Measurements from ENCODE around the gene EXOC6B.

Gene EXOC6B

DNA sequence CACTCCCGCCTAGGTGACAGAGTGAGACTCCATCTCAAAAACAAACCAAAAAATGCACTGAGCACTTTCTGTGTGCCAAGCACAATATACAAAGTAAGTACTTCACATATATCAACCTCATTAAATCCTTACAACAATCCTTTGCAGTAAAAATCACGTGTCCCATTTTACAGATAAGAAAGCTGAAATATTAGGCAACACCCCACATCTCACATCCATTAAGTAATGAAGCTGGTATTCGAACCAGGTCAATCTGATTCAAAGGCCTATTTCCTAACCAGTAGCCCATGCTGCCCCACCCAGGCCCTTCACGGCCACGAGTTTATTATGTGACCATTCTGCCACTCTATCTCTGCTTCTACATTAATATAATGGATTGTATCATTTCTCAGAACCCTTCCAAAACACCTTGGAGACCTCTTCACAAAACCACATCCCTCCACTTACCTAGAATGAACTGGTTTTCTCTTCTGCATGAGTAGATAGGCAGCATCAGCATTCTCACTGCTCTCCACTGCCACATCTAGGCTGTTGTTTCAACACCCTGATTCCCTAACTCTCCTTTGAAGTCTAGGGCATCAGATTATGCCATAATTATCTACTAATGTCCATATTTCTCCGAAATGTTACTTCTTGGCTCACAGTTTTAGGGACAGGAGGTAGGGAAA is 3.1 kb upstream of the EXOC6B start:
- DNase-seq = no peak
- ATAC-seq = no peak

DNA sequence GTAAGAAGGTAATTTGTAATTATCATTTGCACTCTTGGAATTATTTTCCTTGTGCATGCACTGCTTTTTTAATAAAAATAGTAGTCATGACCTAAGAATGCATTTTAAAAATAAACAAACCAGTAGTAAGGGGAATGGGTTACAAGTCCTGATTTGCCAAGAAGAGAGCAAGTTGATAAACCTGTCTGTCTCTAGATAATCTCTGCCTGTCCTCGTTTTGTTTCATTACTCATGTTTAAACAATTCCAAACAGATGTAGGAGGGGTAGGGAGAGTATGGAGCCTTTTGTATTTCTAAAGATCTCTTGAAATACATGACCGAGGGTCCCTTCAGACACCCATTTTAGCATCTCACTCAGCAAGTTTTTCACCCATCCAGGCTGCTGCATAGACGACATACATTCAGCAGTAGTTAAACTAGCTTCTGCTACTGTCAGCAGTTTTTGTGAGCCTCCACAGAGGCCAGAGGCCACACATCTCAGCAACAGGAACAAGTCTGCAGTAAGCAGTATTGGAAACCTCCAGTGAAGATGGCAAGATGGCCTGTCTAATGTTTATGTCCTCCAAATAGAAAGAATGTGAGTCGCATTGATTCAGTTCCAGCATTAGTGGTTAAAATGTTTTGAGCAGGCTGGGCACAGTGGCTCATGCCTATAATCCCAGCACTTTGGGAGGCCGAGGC is 2.3 kb upstream of the EXOC6B start:
- DNase-seq (no peak), ATAC-seq (no peak)

DNA sequence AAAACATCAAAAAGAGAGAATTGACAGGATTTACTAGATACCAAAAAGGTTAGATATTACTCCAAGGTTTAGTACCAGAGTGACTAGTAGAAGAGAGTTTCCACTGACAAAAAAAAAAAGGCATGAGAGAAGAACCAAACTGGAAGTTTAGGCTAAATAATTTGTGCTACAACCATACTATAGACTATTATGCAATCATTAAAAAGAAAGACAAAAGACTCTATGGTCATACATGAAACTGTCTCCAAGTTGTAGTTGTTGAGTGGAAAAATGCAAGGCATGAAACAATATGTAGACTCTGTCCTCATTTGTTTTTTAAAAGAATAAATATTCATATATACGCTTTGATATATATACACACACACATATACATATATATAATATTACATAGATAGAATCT is 1.7 kb upstream of the EXOC6B start:
- ATAC-seq = no peak
- DNase-seq = no peak

DNA sequence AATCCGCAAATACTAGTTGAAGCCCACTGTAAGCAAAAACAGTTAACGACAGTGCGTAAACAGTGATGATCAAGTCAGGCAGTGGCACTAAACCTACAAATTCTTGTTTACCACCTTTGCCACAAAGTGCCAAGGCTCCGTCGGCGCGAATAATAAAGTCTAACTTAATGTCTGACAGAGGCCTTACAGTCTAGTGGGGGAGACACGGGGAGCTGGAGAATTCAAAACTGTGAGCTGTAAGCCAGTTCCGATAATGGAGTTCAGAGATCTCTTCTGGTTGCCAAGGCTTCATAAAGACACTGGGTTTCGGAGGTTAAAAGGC is 284 bp upstream of the EXOC6B start:
- no peak for ATAC-seq

DNA sequence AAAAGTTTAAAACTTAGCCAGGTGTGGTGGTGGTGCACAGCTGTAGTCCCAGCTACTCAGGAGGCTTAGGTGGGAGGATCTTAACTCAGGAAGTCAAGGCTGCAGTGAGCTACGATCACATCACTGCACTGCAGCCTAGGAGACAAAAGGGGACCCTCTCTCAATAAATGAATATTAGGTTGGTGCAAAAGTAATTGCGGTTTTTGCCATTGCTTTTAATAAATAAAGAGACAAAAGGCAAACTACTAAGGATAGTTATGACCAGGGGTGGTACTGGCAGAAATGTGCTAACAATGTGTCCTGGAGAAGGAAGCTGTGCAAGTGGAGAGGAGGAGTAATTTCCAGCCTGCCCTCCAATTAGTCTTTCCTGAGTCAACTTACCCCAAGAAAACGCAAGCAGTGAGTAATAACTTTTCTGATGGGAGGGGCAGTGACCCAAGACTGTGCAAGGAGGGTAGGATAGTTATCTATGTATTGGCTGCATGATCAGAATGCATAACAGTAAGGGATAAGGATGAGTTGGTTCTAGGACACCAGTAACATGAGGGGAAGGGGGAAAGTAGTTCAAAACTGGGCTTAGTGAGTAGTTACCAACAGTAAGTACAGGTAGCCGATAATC is 1.5 kb downstream of the EXOC6B start:
- peak; percentile 42 for ATAC-seq

More for the DNA sequence above, 284 bp upstream of the EXOC6B start:
- no peak for DNase-seq

DNA sequence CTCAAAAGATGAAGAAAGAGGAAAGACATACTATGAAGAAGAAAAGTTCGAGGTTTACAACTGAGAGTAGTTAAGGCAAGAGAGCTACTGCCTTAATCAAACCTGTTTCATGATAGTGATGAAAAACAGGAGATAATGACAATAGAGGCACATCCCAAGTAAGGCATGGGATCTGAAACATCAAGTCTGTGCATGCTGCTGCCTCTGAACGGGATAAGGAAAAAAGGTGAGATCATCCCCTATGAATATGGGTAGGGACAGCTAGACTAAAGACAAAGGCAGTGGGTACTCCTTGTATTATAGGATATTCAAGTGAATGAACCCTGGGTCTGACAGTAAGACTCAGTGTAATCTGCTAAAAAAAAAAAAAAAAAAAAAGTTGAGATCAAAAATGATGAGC is 3.0 kb downstream of the EXOC6B start:
- DNase-seq = no peak
- ATAC-seq = no peak

More for the DNA sequence above, 1.5 kb downstream of the EXOC6B start:
- no peak for DNase-seq

DNA sequence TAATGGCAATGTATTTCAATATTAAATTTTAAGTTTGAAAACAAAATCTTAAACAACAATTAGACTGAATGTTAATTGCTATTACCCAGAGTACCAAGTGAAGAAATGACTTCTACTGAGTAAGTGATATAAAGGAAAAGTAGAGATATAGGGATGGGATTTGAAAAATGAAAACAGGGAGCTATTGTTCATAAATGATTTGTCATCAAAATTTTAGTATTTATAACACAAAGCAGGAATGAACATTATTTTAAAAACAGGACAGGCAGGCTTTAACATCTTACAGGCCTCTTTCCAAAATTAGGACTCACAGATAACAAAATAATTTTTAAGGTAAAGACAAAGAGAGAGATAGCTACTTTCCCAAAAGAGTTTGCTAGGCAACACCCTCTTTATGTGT is 3.9 kb downstream of the EXOC6B start:
- no peak for ATAC-seq
- no peak for DNase-seq

DNA sequence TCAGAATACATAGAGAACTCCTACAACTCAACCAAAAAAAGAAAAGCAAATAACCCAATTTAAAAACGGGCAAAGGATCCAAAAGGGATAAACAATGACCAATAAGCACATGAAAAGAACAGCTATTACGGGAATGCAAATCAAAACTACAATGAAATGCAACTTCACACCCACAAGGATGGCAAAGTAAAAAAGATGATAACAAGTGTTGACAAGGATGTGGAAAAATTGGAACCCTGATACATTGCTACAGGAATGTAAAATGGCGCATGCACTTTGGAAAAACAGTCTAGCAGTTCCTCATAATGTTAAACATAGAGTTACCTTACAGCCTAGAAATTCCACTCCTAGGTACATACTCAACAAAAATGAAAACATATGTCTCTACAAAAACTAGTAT is 4.7 kb downstream of the EXOC6B start:
- no peak for ATAC-seq
- no peak for DNase-seq

DNA sequence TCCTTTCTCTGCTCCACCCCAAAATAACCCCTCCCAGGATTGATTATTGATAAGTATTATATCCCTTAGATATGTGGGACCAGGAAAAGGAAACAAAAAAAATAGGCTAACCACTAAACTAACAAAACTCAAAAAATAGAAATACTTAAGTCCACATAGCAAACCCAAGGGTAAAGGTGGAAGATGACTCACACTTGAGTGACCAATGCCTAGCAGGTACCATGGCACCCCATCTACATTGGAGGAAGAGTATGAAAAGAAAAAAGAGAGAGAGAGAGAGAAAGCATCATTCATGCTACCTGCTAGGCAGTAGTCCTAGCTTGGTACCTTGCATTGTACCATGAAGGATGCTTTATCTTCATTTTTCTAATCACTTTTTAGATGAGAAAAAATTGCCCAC is 6.3 kb downstream of the EXOC6B start:
- DNase-seq (no peak), ATAC-seq (no peak)

DNA sequence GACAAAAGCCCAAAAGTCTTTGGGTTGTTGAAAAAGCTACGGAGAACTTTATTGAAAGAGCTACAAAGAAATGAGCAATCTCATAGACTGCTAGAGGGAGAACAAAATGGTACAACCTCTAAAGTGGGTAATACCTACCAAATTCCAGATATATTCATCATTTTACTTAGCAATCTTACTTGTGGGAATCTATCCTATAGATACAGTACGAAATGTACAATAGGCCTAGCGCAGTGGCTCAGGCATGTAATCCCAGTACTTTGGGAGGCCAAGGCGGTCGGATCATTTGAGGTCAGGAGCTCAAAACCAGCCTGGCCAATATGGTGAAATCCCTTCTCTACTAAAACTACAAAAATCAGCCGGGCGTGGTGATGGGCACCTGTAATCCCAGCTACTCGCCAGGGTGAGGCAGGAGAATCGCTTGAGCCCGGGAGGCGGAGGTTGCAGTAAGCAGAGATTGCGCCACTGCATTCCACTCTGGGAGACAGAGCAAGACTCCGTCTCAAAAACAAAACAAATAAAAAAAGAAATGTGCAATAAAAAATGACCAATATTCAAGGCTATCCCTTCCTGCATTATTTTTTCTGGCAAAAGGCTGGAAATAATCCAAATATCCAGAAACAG is 10.1 kb downstream of the EXOC6B start:
- DNase-seq (no peak), ATAC-seq (no peak)

DNA sequence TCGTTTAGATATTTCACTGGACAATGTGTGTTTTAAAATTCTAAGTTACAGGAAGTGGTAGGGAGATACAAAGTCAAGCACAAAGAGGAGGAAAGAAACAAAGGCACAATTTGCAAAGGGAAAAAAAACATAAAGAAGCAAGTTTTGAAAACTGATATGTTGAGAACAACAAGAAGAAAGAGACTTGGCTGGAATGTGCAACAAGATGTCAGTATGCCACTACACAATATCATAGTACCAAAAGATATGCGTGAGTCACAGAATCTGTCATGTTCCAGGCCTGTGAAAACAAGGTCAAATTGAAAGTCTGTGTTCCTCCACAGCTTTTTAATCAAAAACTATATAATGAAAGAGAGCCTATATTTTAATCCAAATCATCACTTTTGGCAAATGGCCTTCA is 12.0 kb downstream of the EXOC6B start:
- no peak for DNase-seq
- ATAC-seq = no peak

DNA sequence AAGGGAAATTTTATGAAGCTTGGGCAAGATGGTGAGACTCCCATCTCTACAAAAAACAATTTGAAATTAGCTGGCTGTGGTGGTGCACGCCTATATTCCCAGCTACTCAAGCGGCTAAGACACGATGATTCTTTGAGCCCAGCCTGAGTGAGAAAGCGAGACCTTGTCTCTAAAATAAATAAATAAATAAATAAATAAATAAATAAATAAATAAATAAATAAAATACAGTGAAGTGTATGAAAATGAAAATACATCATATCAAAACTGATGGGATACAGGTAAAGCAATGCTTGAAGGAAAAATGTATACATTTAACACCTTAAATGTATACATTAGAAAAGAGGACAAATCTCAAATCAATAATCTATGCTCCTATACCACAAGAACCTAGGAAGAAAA is 15.7 kb downstream of the EXOC6B start:
- no peak for ATAC-seq

DNA sequence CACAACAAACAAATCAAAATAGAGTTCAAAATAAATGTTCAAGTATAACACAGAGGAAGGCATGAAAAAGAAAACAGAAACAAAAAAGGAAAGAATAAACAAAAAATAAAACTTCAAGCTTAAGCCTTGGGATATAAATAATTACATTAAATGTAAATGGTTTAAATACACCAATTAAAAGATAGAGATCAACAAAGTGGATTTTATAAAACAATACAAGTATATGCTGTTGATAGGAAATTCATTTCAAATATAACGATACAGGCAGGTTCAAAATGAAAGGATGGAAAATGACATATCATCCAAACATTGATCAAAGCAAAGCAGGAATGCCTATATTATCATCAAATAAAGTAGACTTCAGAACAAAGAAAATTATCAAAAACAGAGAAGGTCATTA is 16.7 kb downstream of the EXOC6B start:
- no peak for DNase-seq

More for the DNA sequence above, 15.7 kb downstream of the EXOC6B start:
- no peak for DNase-seq

DNA sequence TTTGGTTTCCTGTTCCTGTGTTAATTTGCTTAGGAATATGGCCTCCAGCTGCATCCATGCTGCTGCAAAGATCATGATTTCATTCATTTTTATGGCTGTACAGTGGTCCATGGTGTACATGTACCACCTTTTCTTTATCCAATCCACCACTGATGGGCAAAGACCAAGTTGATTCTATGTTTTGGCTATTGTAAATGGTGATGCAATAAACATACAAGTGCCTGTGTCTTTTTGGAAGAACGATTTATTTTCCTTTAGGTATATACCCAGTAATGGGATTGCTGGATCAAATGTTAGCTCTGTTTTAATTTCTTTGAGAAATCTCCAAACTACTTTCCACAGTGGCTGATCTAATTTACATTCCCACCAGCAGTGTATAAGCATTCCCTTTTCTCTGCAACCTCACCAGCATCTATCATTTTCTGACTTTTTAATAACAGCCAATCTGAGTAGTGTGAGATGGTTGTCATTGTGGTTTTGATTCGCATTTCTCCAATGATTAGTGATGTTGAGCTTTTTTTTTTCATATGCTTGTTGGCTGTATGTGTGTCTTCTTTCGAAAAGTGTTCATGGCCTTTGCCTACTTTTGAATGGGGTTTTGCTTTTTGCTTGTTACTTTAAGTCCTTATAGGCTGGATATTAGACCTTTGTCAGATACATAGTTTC is 19.4 kb downstream of the EXOC6B start:
- DNase-seq = no peak
- no peak for ATAC-seq

More for the DNA sequence above, 16.7 kb downstream of the EXOC6B start:
- ATAC-seq = no peak

DNA sequence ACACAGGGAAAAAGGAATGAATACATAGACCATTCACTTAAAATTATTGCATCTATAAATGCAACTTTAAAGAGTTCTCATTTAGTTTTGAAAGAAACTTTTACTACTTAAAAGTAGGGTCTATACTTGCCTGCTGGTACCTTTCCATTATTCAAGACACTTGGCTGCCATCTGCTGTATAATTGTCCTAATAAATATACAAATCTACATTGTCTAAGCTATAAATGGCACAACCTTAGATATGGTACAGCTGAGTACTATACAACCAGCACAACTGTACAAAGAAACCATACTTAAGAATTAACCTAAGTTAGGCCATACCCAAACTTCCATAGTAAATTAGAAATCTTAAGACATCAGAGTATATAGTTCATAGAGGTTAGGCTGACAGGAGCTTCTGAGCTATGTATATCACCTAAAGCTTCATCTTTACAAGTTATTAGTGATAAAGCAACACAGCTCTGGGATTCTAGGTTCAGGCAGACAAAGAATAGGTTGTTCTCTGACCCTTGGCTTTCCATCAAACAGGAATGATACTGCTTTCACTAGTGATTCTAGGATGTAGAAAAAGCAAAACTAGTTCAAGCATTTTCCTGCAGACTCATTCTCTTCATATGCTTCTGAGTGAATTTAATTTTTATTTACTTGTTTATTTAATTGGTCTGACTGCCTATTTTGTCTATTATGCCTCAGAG is 22.1 kb downstream of the EXOC6B start:
- ATAC-seq (no peak), DNase-seq (no peak)

DNA sequence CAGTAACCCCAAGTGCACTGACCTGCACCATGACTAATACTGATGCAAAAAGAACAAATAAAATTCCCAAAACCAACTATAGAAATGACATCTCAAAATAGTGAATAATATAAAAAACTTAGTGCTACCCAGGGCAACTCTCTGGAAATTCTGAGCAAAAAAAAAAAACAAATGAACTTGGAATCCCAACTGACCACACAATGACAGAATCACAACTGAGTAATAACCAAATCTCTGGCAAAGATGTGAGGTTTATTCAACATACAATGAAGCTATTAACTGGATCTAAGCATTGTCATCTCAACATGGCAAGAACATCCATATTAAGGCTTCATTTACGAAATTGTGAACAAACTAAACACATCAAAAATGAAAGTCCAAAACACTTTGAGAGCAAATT is 22.7 kb downstream of the EXOC6B start:
- ATAC-seq (no peak), DNase-seq (no peak)

DNA sequence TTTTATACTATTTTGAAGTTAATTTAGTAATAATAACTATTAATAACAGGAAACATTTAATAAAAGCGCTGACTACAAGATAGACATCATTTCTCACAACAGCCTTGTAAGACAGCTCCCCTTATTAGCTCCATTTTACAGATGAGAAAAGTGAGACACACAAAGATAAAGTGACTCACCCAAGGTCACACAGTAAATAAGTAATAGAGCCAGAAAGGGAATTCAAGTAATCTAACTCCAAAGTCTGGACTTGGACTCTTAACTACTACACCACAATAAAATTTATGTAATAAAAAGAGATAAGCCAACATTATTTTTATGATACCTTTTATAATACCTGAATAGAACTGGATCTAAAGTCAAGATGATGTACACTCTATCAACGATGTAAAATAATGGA is 25.3 kb downstream of the EXOC6B start:
- DNase-seq (no peak), ATAC-seq (no peak)

DNA sequence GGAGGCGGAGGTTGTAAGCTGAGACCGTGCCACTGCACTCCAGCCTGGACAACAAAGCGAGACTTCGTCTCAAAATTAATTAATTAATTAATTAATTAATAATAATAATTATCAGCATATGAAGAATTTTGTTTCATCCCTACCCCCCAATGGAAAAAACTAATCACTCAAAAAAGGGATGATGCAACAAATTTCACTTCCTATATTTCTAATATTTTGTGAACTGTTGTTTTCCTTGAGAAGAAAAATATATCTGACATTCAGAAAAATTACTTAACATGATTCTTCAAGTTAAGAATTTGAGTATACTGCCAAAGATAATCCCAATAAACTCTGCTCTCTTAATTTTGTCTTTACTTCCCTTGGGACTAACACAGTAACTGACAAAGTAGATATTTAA is 28.1 kb downstream of the EXOC6B start:
- DNase-seq = no peak

DNA sequence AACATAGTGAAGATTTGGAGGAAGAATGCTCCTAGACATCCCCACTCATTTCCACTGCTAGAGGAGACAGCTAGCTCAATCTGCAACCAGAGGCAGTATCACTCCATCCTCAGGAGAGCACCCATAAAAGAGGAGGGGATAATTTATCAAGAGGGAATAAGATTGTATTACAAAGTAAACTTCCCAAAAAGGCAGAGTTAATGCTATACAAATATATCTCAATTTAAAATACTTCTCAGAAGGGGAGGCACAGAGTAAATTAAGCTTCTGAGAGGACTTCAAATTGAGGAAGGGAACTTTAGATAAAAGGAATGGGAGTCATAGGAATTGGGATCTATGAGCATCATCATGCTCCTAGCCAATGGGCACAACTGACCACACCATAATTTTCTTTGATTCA is 29.1 kb downstream of the EXOC6B start:
- ATAC-seq (no peak), DNase-seq (no peak)

More for the DNA sequence above, 28.1 kb downstream of the EXOC6B start:
- ATAC-seq = no peak

DNA sequence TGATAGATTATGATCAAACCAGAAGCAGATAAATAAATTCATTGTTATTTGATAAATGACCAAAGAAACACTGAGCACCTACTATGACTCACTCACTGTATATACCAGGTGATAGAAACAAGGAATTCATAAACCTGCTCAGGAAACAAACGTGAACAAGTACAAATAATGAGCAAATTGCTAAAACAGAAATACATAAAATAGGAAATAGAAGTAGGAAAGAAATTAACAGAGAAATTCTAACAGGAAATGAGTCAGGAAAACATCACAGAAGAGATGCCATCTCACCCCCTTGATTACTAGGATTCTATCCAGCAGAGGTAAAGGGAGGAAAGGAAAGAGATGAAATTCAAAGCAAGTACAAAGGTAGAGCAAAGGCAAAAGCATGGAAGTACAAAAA is 31.3 kb downstream of the EXOC6B start:
- DNase-seq = no peak
- ATAC-seq = no peak

DNA sequence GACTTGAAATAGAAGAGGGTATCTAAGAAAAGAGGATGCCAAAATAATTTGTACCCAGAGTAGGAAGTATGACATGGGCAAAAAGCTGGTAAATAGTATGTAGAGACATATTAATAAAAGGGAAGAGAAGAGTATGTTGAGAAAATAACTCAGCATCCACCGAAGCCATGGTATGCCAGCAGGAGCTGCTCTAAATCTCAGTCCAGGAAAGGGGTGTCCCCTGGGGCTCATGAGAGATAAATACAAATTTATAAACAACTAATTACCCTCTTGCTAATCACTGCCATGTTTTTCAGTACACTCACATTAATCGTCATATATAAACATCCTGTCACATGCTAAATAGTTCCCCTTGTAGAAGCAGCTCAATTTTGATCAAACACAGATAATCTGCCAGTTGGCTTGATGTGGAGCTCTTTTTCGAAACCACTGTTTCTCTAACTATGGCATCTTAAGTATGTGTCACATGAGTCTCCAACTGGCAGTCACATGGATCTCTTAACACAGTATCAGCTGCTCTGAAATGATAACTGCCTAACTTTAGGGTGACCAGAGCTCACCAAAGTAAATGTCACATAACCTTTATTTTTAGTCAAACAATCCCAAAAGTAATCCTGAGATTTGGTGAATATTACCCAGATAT is 31.9 kb downstream of the EXOC6B start:
- DNase-seq = no peak
- ATAC-seq = no peak

DNA sequence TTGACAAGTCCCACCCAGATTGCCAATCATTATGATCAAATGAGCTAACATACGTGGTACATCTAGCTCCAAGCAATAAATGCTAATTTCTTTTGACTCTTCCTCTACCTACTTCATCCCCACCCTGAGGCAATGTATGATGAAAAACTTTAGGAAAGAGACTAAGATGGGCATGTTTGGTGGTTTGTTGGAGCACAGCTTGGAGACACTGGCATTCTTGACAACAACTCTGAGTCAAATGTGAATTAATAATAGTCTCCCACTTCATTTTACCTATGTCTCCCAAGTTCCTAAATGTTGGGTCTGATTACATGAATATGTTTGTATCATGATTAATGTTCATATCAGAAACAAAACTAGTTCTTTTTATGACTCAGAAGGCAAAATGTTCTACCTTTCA is 36.6 kb downstream of the EXOC6B start:
- ATAC-seq = no peak

More for the DNA sequence above, 36.6 kb downstream of the EXOC6B start:
- no peak for DNase-seq

Data from stimulated activated naive CD8-positive, alpha-beta T cell treated with anti-CD3 and anti-CD28 coated beads, Interleukin-15, Interleukin-2, amounts not matched to agents 100 U/mL and 50 U/mL, for 24 hours (primary cell).